IPS-15b (cell line): ENCODE data around the gene ABR.
"Not testable (repeated sequence)": the region's sequence is repeated elsewhere in the genome, so short reads cannot be mapped to it uniquely, and the experiment has no call there.

Experiments
- H3K27me3 ChIP-seq: one replicate; pipeline ENCODE4 v1.6.1; 2013; ENCODE audit warnings: low read length; ENCODE audit not compliant: control insufficient read depth, insufficient read depth
- H3K36me3 ChIP-seq: one replicate; pipeline ENCODE4 v1.6.1; 2013; ENCODE audit warnings: low read length; ENCODE audit not compliant: control insufficient read depth, insufficient read depth
- H3K4me1 ChIP-seq: one replicate; pipeline ENCODE4 v1.6.1; 2013; ENCODE audit warnings: mild to moderate bottlenecking, low read length; ENCODE audit not compliant: control insufficient read depth, insufficient read depth
- H3K4me3 ChIP-seq: one replicate; pipeline ENCODE4 v1.5.1; 2013; ENCODE audit warnings: low read depth, low read length
- H3K9ac ChIP-seq: one replicate; pipeline ENCODE4 v1.6.1; 2013; ENCODE audit warnings: low read depth, mild to moderate bottlenecking, low read length
- H3K9me3 ChIP-seq: one replicate; pipeline ENCODE4 v1.6.1; 2013; ENCODE audit warnings: mild to moderate bottlenecking, low read length; ENCODE audit not compliant: control insufficient read depth, insufficient read depth

ABR gene

DNA sequence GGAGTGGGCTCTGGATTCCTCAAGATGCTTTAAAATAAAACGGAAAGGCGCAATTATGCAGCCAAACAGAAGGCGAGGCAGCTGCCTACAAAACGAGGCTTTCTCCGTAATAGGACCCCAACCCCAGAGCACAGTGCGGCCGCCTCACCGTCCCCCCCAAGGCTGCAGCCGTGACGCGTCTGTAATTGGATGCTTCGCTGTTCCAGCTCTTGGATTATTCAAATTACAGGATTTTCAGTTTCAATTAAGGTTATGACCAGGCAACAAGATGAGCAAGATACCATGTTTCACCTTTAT is 37.3 kb upstream of the ABR start:
- H3K9me3 ChIP-seq: no peaks in the 10 kb centered on the region
- H3K27me3 ChIP-seq: no peaks in the 10 kb centered on the region
- H3K4me1 ChIP-seq: peaks cover 3% of the 10 kb centered on the region
- no peak overlapping the region for H3K4me3 ChIP-seq
- peaks cover 2% of the 10 kb centered on the region for H3K36me3 ChIP-seq
- H3K9ac ChIP-seq: no peak overlapping the region

- Histone ChIP-seq H3K36me3 (peaks cover 2% of the 10 kb centered on the region), H3K9me3 (no peaks in the 10 kb centered on the region), H3K4me3 (no peak overlapping the region), H3K9ac (no peak overlapping the region), H3K4me1 (peaks cover 3% of the 10 kb centered on the region), H3K27me3 (no peaks in the 10 kb centered on the region)
Measured at GRCh38 chr17:1216217-1217088, 36.7 kb upstream of the ABR start.

DNA sequence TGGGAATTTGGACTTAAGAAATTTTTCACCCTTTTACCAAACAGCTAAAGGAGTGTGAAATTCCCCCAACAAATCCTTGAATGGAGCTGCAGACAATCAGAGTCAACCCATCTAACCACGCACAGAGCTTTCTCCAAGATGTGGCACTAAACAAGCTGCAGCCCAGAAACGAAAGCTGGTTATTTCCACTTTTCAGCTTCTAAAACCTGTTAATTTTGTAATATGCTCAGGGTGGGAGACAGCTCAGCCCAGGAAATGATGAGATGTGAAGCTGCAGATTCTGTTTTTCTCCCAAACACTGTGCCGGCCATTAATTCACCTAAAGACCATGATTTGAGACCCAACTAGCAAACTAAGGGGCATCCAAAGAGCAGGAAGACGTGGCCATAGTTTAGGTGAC is 33.2 kb upstream of the ABR start:
- Histone ChIP-seq H3K4me1 (peaks cover 3% of the 10 kb centered on the region), H3K36me3 (peaks cover 2% of the 10 kb centered on the region), H3K27me3 (no peaks in the 10 kb centered on the region), H3K9ac (no peak overlapping the region), H3K9me3 (no peaks in the 10 kb centered on the region), H3K4me3 (no peak overlapping the region)

GRCh38 chr17:1211287-1211686 is 31.5 kb upstream of the ABR start:
- H3K9me3 ChIP-seq: no peaks in the 10 kb centered on the region
- no peak overlapping the region for H3K4me3 ChIP-seq
- H3K9ac ChIP-seq: no peak overlapping the region
- peaks cover under 1% of the 10 kb centered on the region for H3K4me1 ChIP-seq
- H3K36me3 ChIP-seq: peaks cover 2% of the 10 kb centered on the region
- no peaks in the 10 kb centered on the region for H3K27me3 ChIP-seq

GRCh38 chr17:1208966-1209365 is 29.2 kb upstream of the ABR start:
- no peaks in the 10 kb centered on the region for H3K27me3 ChIP-seq
- H3K4me1 ChIP-seq: no peaks in the 10 kb centered on the region
- H3K9ac ChIP-seq: no peak overlapping the region
- peaks cover 2% of the 10 kb centered on the region for H3K36me3 ChIP-seq
- H3K9me3 ChIP-seq: no peaks in the 10 kb centered on the region
- no peak overlapping the region for H3K4me3 ChIP-seq

DNA sequence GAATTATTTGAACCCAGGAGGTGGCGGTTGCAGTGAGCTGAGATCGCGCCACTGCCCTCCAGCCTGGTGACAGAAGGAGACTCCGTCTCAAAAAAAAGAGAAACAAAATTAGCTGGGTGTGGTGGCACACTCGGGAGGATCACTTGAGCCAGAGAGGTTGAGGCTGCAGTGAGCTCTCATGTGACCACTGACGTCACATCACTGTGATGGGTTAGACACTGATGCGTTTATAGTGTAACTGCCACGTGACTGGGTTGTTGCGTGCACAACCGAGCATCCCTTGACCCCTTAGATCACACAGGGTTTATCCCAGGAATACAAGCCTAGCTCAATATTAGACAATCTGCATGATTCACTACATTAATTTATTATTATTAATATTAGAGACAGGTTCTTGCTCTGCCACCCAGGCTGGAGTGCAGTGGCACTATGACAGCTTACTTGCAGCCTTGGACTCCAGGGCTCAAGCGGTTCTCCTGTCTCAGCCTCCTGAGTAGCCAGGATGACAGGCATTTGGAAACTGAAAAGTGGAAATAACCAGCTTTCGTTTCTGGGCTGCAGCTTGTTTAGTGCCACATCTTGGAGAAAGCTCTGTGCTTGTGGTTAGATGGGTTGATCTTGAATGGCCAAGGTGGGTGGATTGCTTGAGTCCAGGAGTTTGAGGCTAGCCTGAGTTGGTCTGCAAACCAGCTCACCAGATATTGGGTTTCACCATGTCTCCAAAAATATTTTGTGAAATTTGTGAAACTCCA is 26.4 kb upstream of the ABR start:
- Histone ChIP-seq H3K4me1 (no peaks in the 10 kb centered on the region), H3K9me3 (no peaks in the 10 kb centered on the region), H3K36me3 (no peaks in the 10 kb centered on the region), H3K4me3 (no peak overlapping the region), H3K27me3 (no peaks in the 10 kb centered on the region), H3K9ac (no peak overlapping the region)

GRCh38 chr17:1203967-1204291 is 24.1 kb upstream of the ABR start:
- H3K4me3 ChIP-seq: peak overlapping the region; percentile 59
- no peaks in the 10 kb centered on the region for H3K4me1 ChIP-seq
- peak overlapping the region; percentile 37 for H3K9ac ChIP-seq
- H3K9me3 ChIP-seq: no peaks in the 10 kb centered on the region
- H3K36me3 ChIP-seq: no peaks in the 10 kb centered on the region
- no peaks in the 10 kb centered on the region for H3K27me3 ChIP-seq

GRCh38 chr17:1203111-1203966 is 23.6 kb upstream of the ABR start:
- Histone ChIP-seq H3K4me3 (peak overlapping the region; percentile 59), H3K27me3 (no peaks in the 10 kb centered on the region), H3K4me1 (no peaks in the 10 kb centered on the region), H3K9me3 (no peaks in the 10 kb centered on the region), H3K36me3 (no peaks in the 10 kb centered on the region), H3K9ac (peak overlapping the region; percentile 37)

GRCh38 chr17:1202291-1202690 is 22.5 kb upstream of the ABR start:
- Histone ChIP-seq H3K9me3 (no peaks in the 10 kb centered on the region), H3K4me1 (no peaks in the 10 kb centered on the region), H3K27me3 (no peaks in the 10 kb centered on the region), H3K36me3 (no peaks in the 10 kb centered on the region), H3K4me3 (no peak overlapping the region), H3K9ac (no peak overlapping the region)

DNA sequence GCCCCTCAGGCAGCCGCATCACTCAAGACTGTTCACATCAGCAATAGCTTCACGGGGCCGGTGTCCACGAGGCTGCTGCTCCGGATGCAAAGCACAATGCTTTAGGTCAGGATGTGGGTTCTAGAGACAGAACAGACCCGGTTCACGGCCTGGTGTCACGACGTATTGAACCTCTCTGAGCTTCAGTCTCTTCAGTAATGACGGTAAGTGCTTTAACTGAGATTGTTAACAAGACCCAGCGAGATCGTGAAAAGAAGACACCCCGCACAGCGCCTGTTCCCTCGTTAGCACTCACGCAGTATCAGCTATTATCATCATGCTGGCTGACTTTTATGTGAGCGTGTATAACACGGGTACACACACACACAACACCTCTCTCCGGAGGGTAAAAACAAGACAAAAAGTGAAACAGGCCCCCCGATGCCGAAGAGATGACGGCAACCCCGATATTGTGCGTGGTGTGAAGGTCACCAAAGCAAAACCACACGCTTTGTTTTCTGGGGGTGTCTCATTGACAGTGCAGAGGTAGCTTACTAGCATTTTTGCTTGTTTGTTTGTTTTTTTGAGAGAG is 21.4 kb upstream of the ABR start:
- Histone ChIP-seq H3K9ac (no peak overlapping the region), H3K9me3 (no peaks in the 10 kb centered on the region), H3K4me3 (no peak overlapping the region), H3K4me1 (no peaks in the 10 kb centered on the region), H3K27me3 (no peaks in the 10 kb centered on the region), H3K36me3 (no peaks in the 10 kb centered on the region)

- not testable (repeated sequence) for H3K4me3 ChIP-seq, H3K9ac ChIP-seq, H3K9me3 ChIP-seq, H3K36me3 ChIP-seq, H3K4me1 ChIP-seq, H3K27me3 ChIP-seq
Measured at GRCh38 chr17:1199271-1199743, 19.5 kb upstream of the ABR start.
